22Rv1 (cell line): Measurements from ENCODE around the gene ASPSCR1.

Experiments
- ZFX ChIP-seq: fragments of 450-650 bp; IDR thresholded peaks from 2 replicates; pipeline ENCODE4 v1.6.1; 2017; ENCODE audit warnings: antibody characterized with exemption, borderline replicate concordance
- TF ChIP-seq, protein P1 (sequence below): fragments of 450-650 bp; IDR thresholded peaks from 2 replicates; pipeline ENCODE4 v1.5.1; 2017; ENCODE audit warnings: mild to moderate bottlenecking

DNA sequence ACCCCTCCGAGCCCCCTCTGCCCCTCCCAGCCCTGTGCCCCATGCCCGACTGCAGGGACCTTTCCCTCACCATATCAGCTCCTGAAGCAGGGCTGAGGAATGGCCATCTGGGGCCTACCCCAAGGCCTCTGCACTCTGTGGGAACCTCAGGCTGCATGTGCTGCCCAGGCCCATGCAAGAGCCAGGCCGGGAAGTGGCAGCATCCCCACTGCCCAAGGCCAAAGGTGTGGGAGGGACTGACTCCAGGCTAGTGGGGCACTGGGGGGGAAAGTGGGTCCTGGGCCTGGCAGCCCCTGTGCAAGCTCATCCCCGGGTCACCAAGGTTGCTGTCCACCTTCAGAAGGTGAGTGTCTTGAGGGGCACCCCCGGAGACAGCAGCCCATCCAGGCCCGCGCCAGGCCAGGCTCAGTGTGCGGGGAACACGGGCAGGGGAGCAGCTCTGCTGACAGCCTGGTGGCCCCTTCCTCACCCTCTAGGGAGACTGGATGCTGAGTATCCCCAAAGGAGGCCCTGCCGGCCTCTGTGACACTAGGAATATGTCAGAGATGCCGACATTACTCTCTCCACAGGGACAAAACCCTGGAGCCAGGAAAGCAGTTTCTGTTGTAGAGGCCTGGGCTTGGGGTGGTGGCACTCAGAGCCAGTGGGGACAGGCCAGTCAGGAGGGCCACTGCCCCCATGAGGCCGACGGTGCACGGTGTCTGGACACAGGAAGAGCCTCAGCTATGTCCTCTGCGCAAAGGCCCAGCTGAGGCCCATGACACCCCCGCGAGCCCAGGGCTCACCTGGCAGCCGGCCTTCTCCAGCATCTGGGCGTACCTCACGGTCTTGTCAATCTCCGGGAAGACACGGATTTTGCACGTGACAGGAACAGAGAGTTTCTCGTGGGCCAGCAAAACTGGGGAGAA, 84.9 kb downstream of the ASPSCR1 start:
- TF ChIP-seq, protein P1, sequence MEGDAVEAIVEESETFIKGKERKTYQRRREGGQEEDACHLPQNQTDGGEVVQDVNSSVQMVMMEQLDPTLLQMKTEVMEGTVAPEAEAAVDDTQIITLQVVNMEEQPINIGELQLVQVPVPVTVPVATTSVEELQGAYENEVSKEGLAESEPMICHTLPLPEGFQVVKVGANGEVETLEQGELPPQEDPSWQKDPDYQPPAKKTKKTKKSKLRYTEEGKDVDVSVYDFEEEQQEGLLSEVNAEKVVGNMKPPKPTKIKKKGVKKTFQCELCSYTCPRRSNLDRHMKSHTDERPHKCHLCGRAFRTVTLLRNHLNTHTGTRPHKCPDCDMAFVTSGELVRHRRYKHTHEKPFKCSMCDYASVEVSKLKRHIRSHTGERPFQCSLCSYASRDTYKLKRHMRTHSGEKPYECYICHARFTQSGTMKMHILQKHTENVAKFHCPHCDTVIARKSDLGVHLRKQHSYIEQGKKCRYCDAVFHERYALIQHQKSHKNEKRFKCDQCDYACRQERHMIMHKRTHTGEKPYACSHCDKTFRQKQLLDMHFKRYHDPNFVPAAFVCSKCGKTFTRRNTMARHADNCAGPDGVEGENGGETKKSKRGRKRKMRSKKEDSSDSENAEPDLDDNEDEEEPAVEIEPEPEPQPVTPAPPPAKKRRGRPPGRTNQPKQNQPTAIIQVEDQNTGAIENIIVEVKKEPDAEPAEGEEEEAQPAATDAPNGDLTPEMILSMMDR, result 0 out of 2 replicates have a peak, but pooled peaks have one; percentile 6
- no peak for TF ChIP-seq ZFX
